HEK293T (cell line): Measurements from ENCODE around the gene MAP2K3.

Source experiments
- CTCF ChIA-PET: fragments of 350-600 bp; formaldehyde crosslinking; extraction: SDS; loops from one replicate; lab custom pipeline; 2021; ENCODE audit warnings: antibody characterized with exemption, inconsistent platforms; lab: Yijun Ruan, JAX
- POLR2A ChIA-PET: fragments of 350-600 bp; formaldehyde crosslinking; extraction: SDS; loops from one replicate; lab custom pipeline; 2020; ENCODE audit warnings: antibody characterized with exemption, inconsistent platforms; lab: Yijun Ruan, JAX
- DNase-seq: peaks from one replicate; pipeline ENCODE4 v3.0.0; 2012; ENCODE audit warnings: mixed read lengths; ENCODE audit errors: extremely low spot score
- ARNT ChIP-seq: fragments of 450-650 bp; IDR thresholded peaks from 2 replicates; pipeline ENCODE4 v1.6.1; 2017; ENCODE audit warnings: mild to moderate bottlenecking
- BHLHE40 ChIP-seq: fragments of 450-650 bp; IDR thresholded peaks from 2 replicates; pipeline ENCODE4 v1.6.1; 2016; ENCODE audit warnings: mild to moderate bottlenecking, moderate library complexity, borderline replicate concordance
- CTBP1 ChIP-seq: fragments of 450-650 bp; IDR thresholded peaks from 2 replicates; pipeline ENCODE4 v1.6.1; 2016; ENCODE audit warnings: borderline replicate concordance
- ELF4 ChIP-seq: fragments of 450-650 bp; IDR thresholded peaks from 2 replicates; pipeline ENCODE4 v1.6.1; 2017; ENCODE audit warnings: antibody characterized with exemption
- FOXA1 ChIP-seq: fragments of 450-650 bp; IDR thresholded peaks from 2 replicates; pipeline ENCODE4 v1.6.1; 2016; ENCODE audit warnings: mild to moderate bottlenecking
- FOXK2 ChIP-seq: fragments of 450-650 bp; IDR thresholded peaks from 2 replicates; pipeline ENCODE4 v1.6.1; 2016; ENCODE audit warnings: mild to moderate bottlenecking
- FOXM1 ChIP-seq: fragments of 450-650 bp; IDR thresholded peaks from 2 replicates; pipeline ENCODE4 v1.6.1; 2017; ENCODE audit warnings: mild to moderate bottlenecking, borderline replicate concordance
- HDGF ChIP-seq: fragments of 450-650 bp; IDR thresholded peaks from 2 replicates; pipeline ENCODE4 v1.6.1; 2017; ENCODE audit warnings: antibody characterized with exemption, borderline replicate concordance
- L3MBTL2 ChIP-seq: fragments of 450-650 bp; conservative IDR thresholded peaks from 2 replicates; pipeline ENCODE4 v1.6.1; 2016; ENCODE audit warnings: mild to moderate bottlenecking
- LEF1 ChIP-seq: fragments of 450-650 bp; IDR thresholded peaks from 2 replicates; pipeline ENCODE4 v1.6.1; 2017; ENCODE audit warnings: mild to moderate bottlenecking, borderline replicate concordance
- NFRKB ChIP-seq: fragments of 450-650 bp; IDR thresholded peaks from 2 replicates; pipeline ENCODE4 v1.6.1; 2016; ENCODE audit warnings: mild to moderate bottlenecking, moderate library complexity
- PKNOX1 ChIP-seq: fragments of 450-650 bp; IDR thresholded peaks from 2 replicates; pipeline ENCODE4 v1.6.1; 2016
- SP1 ChIP-seq: fragments of 450-650 bp; IDR thresholded peaks from 2 replicates; pipeline ENCODE4 v1.6.1; 2017
- TARDBP ChIP-seq: fragments of 450-650 bp; IDR thresholded peaks from 2 replicates; pipeline ENCODE4 v1.6.1; 2016
- ZNF384 ChIP-seq: fragments of 450-650 bp; IDR thresholded peaks from 2 replicates; pipeline ENCODE4 v1.6.1; 2016

Gene MAP2K3

GRCh38 chr17:21263376-21263775 lies 21.1 kb upstream of the MAP2K3 start:
- CTCF ChIA-PET, result interaction anchor here (0.7 kb wide), 1 partner anchor 189 kb away, joined by 3 read pairs; no protein-coding TSS in a partner anchor
- DNase-seq, result no peak
- TF ChIP-seq ELF4, result no peak
- TF ChIP-seq BHLHE40, result no peak
- no peak for TF ChIP-seq CTBP1
- no peak for TF ChIP-seq HDGF
- POLR2A ChIA-PET, result interaction anchor here (2.2 kb wide), 1 partner anchor 13 kb away, joined by 7 read pairs; no protein-coding TSS in a partner anchor

- CTCF ChIA-PET, result interaction anchor here (1.0 kb wide), 1 partner anchor 11 kb away, joined by 3 read pairs; no protein-coding TSS in a partner anchor
- DNase-seq, result no peak
- POLR2A ChIA-PET, result no interaction called here
- TF ChIP-seq HDGF (no peak), ZNF384 (no peak), CTBP1 (no peak), ELF4 (no peak), TARDBP (no peak)
Observed at GRCh38 chr17:21268596-21269188, 15.8 kb upstream of the MAP2K3 start.

GRCh38 chr17:21269394-21269793 lies 15.1 kb upstream of the MAP2K3 start:
- TF ChIP-seq LEF1 (no peak), FOXA1 (no peak), FOXM1 (no peak), FOXK2 (no peak), CTBP1 (no peak), BHLHE40 (no peak), TARDBP (no peak), HDGF (no peak), L3MBTL2 (no peak)

GRCh38 chr17:21271454-21272183 lies 12.9 kb upstream of the MAP2K3 start:
- TF ChIP-seq FOXA1 (no peak), PKNOX1 (no peak), L3MBTL2 (no peak), FOXK2 (no peak), ARNT (no peak), NFRKB (no peak), BHLHE40 (no peak), CTBP1 (no peak), LEF1 (no peak)
- DNase-seq, result no peak
- ChIA-PET POLR2A (no interaction called here), CTCF (no interaction called here)

More at GRCh38 chr17:21269394-21269793, 15.1 kb upstream of the MAP2K3 start:
- ChIA-PET POLR2A (no interaction called here), CTCF (interaction anchor here (0.7 to 1.0 kb wide), 2 partner anchors 10 to 150 kb away, joined by 3 read pairs; no protein-coding TSS in a partner anchor)
- DNase-seq, result no peak

- no peak for TF ChIP-seq FOXA1
- no peak for TF ChIP-seq PKNOX1
- TF ChIP-seq FOXM1, result no peak
- CTCF ChIA-PET, result no interaction called here
Observed at GRCh38 chr17:21272250-21272649, 12.3 kb upstream of the MAP2K3 start.

GRCh38 chr17:21272881-21273792 lies 11.4 kb upstream of the MAP2K3 start:
- TF ChIP-seq L3MBTL2 (no peak), SP1 (no peak), BHLHE40 (no peak), ZNF384 (no peak), FOXM1 (no peak), CTBP1 (no peak), TARDBP (no peak), LEF1 (no peak), ARNT (no peak), HDGF (no peak)
- DNase-seq, result no peak
- ChIA-PET CTCF (no interaction called here), POLR2A (interaction anchor here (0.6 to 1.2 kb wide), 2 partner anchors 46 to 174 kb away, joined by 3 read pairs; no protein-coding TSS in a partner anchor)

More at GRCh38 chr17:21272250-21272649, 12.3 kb upstream of the MAP2K3 start:
- POLR2A ChIA-PET, result interaction anchor here (1.2 kb wide), 1 partner anchor 173 kb away, joined by 3 read pairs; no protein-coding TSS in a partner anchor
- DNase-seq, result no peak
